HUES6 (cell line): Measurements from ENCODE around the gene PTTG1IP.
A peak's percentile ranks its signal among the peaks of the same experiment; 100 is the strongest.

Experiments used
- H3K27ac ChIP-seq: 2 replicates; pipeline ENCODE4 v1.7.0; 2013; ENCODE audit warnings: low read depth, mild to moderate bottlenecking, low read length, inconsistent platforms
- H3K27me3 ChIP-seq: 2 replicates; pipeline ENCODE4 v1.6.1; 2013; ENCODE audit warnings: low read length; ENCODE audit not compliant: control insufficient read depth, insufficient read depth
- H3K36me3 ChIP-seq: 2 replicates; pipeline ENCODE4 v1.6.1; 2013; ENCODE audit warnings: low read length; ENCODE audit not compliant: control insufficient read depth, insufficient read depth
- H3K4me1 ChIP-seq: 2 replicates; pipeline ENCODE4 v1.6.1; 2013; ENCODE audit warnings: low read length; ENCODE audit not compliant: control insufficient read depth, insufficient read depth
- H3K4me3 ChIP-seq: 2 replicates; pipeline ENCODE4 v1.5.1; 2013; ENCODE audit warnings: low read depth, low read length
- H3K9ac ChIP-seq: one replicate; pipeline ENCODE4 v1.6.1; 2013; ENCODE audit warnings: mild to moderate bottlenecking, low read length
- H3K9me3 ChIP-seq: 2 replicates; pipeline ENCODE4 v1.6.1; 2013; ENCODE audit warnings: low read depth, low read length; ENCODE audit not compliant: control insufficient read depth, insufficient read depth

The PTTG1IP gene

DNA sequence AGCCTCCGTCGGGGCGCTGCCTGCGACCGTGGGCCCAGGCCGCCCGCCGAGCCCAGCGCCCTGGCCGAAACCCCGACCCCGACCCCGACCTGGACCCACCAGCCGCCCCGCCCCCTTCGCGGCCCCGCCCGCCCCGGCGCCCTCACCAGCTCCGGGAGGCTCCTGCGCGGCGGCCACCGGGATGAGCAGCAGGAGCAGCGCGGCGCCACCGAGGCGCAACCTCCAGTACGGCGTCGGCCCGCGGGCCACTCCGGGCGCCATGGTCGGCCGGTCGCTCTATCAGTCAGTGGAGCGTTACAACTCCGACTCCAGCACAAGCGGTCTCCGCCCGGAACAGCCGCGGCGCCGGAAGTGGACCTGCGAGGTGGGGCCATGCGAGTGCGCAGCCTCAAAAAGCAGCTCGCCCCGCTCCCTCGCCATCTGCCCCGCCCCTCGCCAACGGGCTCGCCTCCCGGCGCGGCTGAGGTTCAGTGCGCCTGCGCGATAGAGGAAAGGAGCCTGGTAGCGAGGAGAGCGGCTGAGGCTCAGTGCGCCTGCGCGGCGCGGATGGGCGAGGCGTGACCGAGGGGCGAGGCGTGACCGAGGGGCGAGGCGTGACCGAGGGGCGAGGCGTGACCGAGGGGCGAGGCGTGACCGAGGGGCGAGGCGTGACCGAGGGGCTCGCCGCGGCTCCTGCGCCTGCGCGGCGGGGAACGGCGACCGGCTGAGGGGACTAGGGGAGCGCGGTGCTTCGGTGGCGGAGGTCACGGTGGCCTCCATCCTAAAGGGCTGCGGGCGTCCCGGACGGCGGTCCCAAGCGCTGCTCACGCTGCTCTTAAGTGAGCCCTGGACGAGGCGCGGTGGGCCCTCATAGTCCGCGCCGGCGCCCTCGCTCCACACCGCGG lies at the start of gene PTTG1IP:
TSS of gene PTTG1IP (minus strand) at position 335 of the 884 bp plus-strand sequence. CDS start at position 261, 74 bp downstream.
- Histone ChIP-seq H3K4me3 (peak within 1 kb of the TSS; percentile 77), H3K9me3 (no peaks in the 10 kb centered on the region), H3K36me3 (no peaks in the 10 kb centered on the region), H3K27ac (peak within 1 kb of the TSS; percentile 72; the same call in 1 of the 2 replicates), H3K27me3 (peaks cover 14% of the 10 kb centered on the region), H3K4me1 (peaks cover 46% of the 10 kb centered on the region), H3K9ac (peak within 1 kb of the TSS; percentile 75)

DNA sequence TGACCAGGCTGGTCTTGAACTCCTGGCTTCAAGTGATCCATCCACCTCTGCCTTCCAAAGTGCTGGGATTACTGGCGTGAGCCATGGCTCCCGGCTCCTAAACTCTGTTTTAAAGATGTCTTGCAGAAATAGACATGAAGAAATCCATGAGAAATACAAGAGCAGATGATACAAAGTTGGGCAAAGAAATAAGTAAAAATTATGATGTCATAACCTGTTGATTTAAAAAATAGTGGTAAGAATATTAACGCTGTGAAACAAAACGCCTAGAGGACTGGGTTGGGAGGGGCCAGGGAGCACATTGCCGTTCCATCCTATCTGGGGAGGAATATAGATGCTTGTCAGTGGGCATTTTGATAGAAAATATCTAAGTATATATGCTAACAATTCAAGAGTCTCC lies 48.4 kb upstream of the PTTG1IP start:
- no peak overlapping the region for H3K4me3 ChIP-seq
- H3K9me3 ChIP-seq: no peaks in the 10 kb centered on the region
- H3K27ac ChIP-seq: no peak overlapping the region
- no peaks in the 10 kb centered on the region for H3K36me3 ChIP-seq
- no peak overlapping the region for H3K9ac ChIP-seq
- peaks cover 26% of the 10 kb centered on the region for H3K4me1 ChIP-seq
- H3K27me3 ChIP-seq: peaks cover 51% of the 10 kb centered on the region

GRCh38 chr21:44920694-44921604 lies 47.5 kb upstream of the PTTG1IP start, which contains the start of gene ITGB2:
ITGB2 (minus strand) TSS chr21:44920899; CDS start chr21:44910782, 10,117 bp downstream.
- Histone ChIP-seq H3K9ac (no peak within 1 kb of the TSS), H3K27ac (no peak within 1 kb of the TSS), H3K27me3 (peaks cover 46% of the 10 kb centered on the region), H3K9me3 (no peaks in the 10 kb centered on the region), H3K4me3 (peak within 1 kb of the TSS; percentile 50), H3K36me3 (no peaks in the 10 kb centered on the region), H3K4me1 (peaks cover 17% of the 10 kb centered on the region)

DNA sequence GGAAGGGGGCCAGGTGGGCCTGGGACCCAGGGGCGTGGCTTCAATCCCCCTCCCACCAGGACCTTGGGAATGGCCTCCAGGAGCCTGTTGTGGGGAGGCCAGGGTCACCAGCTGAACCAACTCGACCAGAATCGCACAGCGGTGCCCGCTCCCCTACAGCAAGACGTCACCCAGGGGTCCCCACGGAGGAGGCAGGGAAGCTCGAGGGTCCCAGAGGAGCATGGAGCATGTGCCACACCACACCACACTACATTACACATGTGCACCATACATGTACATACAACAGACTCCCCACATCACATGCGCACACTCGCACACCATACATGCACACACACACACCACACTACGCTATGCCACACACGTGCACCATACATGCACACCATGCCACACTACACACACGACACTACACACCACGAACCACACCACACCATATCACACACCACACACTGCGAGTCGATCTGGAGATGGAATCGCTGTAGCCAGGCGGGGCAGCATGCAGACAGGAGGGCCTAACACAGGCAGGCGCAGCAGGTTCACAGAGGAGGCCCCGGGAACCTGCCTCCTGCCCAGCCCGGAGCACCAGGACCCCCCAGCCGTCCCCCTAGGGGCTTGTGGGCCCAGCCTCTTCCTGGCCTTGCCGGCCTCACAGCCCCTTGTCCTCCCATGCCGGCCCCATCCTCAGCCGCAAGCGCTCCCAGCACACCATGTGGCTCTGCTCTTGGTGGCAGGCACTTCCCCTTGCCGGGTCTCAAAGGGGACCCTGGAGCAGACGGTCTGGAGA lies 46.6 kb upstream of the PTTG1IP start:
- H3K36me3 ChIP-seq: no peaks in the 10 kb centered on the region
- peaks cover 46% of the 10 kb centered on the region for H3K27me3 ChIP-seq
- no peak overlapping the region for H3K27ac ChIP-seq
- H3K4me3 ChIP-seq: peak overlapping the region; percentile 50
- peaks cover 17% of the 10 kb centered on the region for H3K4me1 ChIP-seq
- H3K9ac ChIP-seq: no peak overlapping the region
- no peaks in the 10 kb centered on the region for H3K9me3 ChIP-seq

- H3K27ac ChIP-seq: no peak overlapping the region
- peaks cover 43% of the 10 kb centered on the region for H3K27me3 ChIP-seq
- peak overlapping the region; percentile 50 for H3K4me3 ChIP-seq
- H3K36me3 ChIP-seq: no peaks in the 10 kb centered on the region
- no peaks in the 10 kb centered on the region for H3K9me3 ChIP-seq
- H3K4me1 ChIP-seq: peaks cover 17% of the 10 kb centered on the region
- H3K9ac ChIP-seq: peak overlapping the region; percentile 19
Measured at GRCh38 chr21:44919111-44919912, 45.8 kb upstream of the PTTG1IP start.

DNA sequence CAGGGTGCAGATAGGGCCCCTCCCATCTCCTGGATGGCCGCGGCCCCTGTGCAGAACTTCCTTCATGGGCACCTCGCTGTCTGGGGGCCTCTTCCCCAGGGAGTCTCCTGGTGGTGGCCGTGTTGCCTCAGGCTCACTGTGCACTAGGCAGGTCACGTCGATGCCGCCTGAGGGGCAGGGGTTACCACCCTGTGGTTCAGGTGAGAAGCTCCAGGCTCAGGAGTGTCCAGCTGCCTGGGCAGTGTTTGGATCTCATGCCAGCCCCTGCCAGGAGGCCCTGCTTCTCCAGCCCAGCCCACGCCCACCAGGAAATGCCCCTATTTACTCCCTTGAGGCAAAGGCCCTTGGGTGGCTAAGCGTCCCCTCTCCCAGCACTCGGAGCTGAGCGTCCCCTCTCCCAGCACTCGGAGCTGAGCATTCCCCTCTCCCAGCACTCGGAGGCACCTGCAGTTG lies 45.1 kb upstream of the PTTG1IP start:
- H3K27ac ChIP-seq: no peak overlapping the region
- H3K4me1 ChIP-seq: peaks cover 17% of the 10 kb centered on the region
- H3K4me3 ChIP-seq: peak overlapping the region; percentile 50
- no peak overlapping the region for H3K9ac ChIP-seq
- no peaks in the 10 kb centered on the region for H3K9me3 ChIP-seq
- peaks cover 43% of the 10 kb centered on the region for H3K27me3 ChIP-seq
- no peaks in the 10 kb centered on the region for H3K36me3 ChIP-seq

DNA sequence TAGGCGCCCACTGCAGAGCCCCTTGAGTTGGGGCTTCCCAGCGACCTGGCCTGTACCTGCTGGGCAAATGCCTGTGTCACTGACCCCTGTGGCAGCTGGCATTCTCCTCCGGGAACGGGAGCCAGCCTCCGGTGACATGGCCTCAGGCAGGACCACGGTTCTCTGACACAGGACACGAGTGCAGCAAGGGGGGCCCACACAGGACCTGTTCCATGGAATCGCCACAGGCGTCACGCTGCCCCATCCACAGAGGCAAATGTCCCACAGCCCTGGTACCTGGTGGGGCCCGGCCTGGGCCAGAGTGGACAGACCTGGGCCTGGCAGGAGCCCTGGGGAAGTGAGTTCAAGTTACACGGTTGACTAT lies 44.6 kb upstream of the PTTG1IP start:
- Histone ChIP-seq H3K9me3 (no peaks in the 10 kb centered on the region), H3K27ac (no peak overlapping the region), H3K4me3 (no peak overlapping the region), H3K27me3 (peaks cover 43% of the 10 kb centered on the region), H3K36me3 (no peaks in the 10 kb centered on the region), H3K4me1 (peaks cover 17% of the 10 kb centered on the region), H3K9ac (no peak overlapping the region)

DNA sequence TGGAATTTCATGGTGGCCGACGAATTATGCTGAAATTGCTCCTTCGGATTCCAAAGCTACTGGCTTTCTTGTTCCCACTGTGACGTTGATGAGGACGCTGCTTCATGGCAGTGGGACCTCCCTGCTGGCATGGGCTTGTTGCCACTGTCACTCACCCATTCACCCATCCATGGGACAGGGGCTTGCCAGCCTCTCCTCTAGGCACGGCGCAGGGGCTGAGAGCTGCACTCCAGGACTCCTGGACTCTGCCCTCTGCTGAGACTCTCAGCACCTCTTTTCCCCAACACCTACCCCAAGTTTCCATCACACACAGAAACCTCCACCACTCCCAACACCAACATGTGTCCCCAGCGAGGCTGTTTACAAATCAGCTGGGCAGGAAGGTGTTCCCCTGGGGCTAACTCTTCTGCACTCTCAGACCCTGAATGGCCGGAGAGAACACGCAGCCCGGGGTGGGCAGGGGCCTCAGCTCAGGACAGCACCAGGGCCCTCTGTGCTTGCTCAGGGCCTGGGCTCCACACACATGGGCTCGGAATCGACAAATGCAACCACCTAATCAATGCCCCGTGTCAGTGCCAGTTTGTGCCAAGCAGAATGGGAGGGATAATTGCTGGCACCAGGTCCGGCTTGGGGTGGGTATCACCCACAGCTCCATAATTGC lies 44.1 kb upstream of the PTTG1IP start:
- no peak overlapping the region for H3K4me3 ChIP-seq
- H3K27ac ChIP-seq: no peak overlapping the region
- peaks cover 43% of the 10 kb centered on the region for H3K27me3 ChIP-seq
- no peaks in the 10 kb centered on the region for H3K9me3 ChIP-seq
- peaks cover 17% of the 10 kb centered on the region for H3K4me1 ChIP-seq
- H3K36me3 ChIP-seq: no peaks in the 10 kb centered on the region
- H3K9ac ChIP-seq: no peak overlapping the region

DNA sequence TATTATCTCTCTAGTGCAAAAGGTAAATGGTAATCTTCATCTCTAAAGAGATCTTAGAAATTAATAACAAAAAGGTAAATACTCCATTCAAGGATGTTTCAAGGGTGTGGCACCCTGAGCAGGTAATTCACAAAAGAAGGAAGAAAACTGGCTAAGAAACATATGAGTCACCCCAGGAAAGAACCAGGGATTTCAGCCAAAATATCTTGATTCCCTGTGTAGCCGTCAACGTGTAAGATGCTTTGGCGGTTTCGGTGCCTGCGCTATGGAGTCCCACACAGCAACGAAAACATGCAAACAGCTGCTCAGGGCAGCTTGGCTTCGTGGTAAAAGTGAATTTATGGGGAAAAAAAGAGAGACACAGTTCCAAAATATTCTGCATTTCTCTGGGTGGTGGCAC lies 43.5 kb upstream of the PTTG1IP start:
- H3K9ac ChIP-seq: no peak overlapping the region
- no peak overlapping the region for H3K4me3 ChIP-seq

More for the DNA sequence above, 43.5 kb upstream of the PTTG1IP start:
- Histone ChIP-seq H3K9me3 (no peaks in the 10 kb centered on the region), H3K27me3 (peaks cover 43% of the 10 kb centered on the region), H3K36me3 (no peaks in the 10 kb centered on the region), H3K27ac (no peak overlapping the region), H3K4me1 (peaks cover 17% of the 10 kb centered on the region)
